ENCODE results near the gene SLC13A4. TPM values are rescaled to one million over a fixed set of nuclear protein-coding genes. Genes with fewer than 3 reads are reported as not detected.
A peak's percentile ranks its signal among the peaks of the same experiment; 100 is the strongest.

Gene SLC13A4
- total RNA-seq, 2 donors from 2014 or later, result 1.8 to 3.2 TPM

GRCh38 chr7:135774284-135774683 is 46.3 kb upstream of the SLC13A4 start:
- WGBS, 2 experiments (ENCODE audit: insufficient coverage in 1 of 2, insufficient read length in 1 of 2), result 58 to 59% methylated on average over 4 of the region's 4 CpGs
- H3K4me1 Mint-ChIP-seq, result peaks cover 43% of the 10 kb centered on the region
- no peaks in the 10 kb centered on the region for H3K27me3 ChIP-seq (ENCODE audit: control insufficient read depth, insufficient read depth, low read length, poor library complexity, severe bottlenecking)
- no peaks in the 10 kb centered on the region for H3K36me3 ChIP-seq (ENCODE audit: control insufficient read depth, insufficient read depth, low read length)
- H3K27ac ChIP-seq (ENCODE audit: low read depth, low read length), result no peak overlapping the region
- no peak overlapping the region for H3K4me3 ChIP-seq (ENCODE audit: low read length)
- H3K9ac ChIP-seq (ENCODE audit: extremely low read depth, low read length, poor library complexity, severe bottlenecking), result no peak overlapping the region
- DNase-seq, result no peak
- peaks cover 12% of the 10 kb centered on the region for H3K9me3 ChIP-seq (ENCODE audit: control insufficient read depth, low read length)
- H3K27ac Mint-ChIP-seq, result no peak overlapping the region
- no peak for TF ChIP-seq CTCF (conservative IDR thresholded peaks at IDR 0.05)
- no peaks in the 10 kb centered on the region for H3K27me3 Mint-ChIP-seq (ENCODE audit: insufficient read depth)
- no peaks in the 10 kb centered on the region for H3K36me3 Mint-ChIP-seq (ENCODE audit: low read depth)
- H3K4me3 Mint-ChIP-seq, result no peak overlapping the region
- peaks cover 5% of the 10 kb centered on the region for H3K4me1 ChIP-seq (ENCODE audit: control insufficient read depth, insufficient read depth, low read length)
- peaks cover 16% of the 10 kb centered on the region for H3K9me3 Mint-ChIP-seq

- H3K9ac ChIP-seq (ENCODE audit: extremely low read depth, low read length, poor library complexity, severe bottlenecking), result no peak overlapping the region
- peaks cover 5% of the 10 kb centered on the region for H3K4me1 ChIP-seq (ENCODE audit: control insufficient read depth, insufficient read depth, low read length)
- H3K27me3 ChIP-seq (ENCODE audit: control insufficient read depth, insufficient read depth, low read length, poor library complexity, severe bottlenecking), result no peaks in the 10 kb centered on the region
- Mint-ChIP-seq H3K4me1 (peaks cover 49% of the 10 kb centered on the region), H3K27me3 (ENCODE audit: insufficient read depth) (peaks cover 5% of the 10 kb centered on the region), H3K4me3 (no peak overlapping the region), H3K9me3 (peaks cover 12% of the 10 kb centered on the region), H3K36me3 (ENCODE audit: low read depth) (no peaks in the 10 kb centered on the region), H3K27ac (no peak overlapping the region)
- no peak overlapping the region for H3K4me3 ChIP-seq (ENCODE audit: low read length)
- H3K36me3 ChIP-seq (ENCODE audit: control insufficient read depth, insufficient read depth, low read length), result no peaks in the 10 kb centered on the region
- H3K9me3 ChIP-seq (ENCODE audit: control insufficient read depth, low read length), result peaks cover 11% of the 10 kb centered on the region
- TF ChIP-seq CTCF (conservative IDR thresholded peaks at IDR 0.05), result no peak
- DNase-seq, result no peak
- WGBS, 2 experiments (ENCODE audit: insufficient coverage in 1 of 2, insufficient read length in 1 of 2), result 37 to 54% methylated on average over 3 to 5 of the region's 5 CpGs
- H3K27ac ChIP-seq (ENCODE audit: low read depth, low read length), result peak overlapping the region; percentile 13
Measured at GRCh38 chr7:135773464-135773863, 45.5 kb upstream of the SLC13A4 start.

- no peak overlapping the region for H3K4me3 Mint-ChIP-seq
- H3K27ac Mint-ChIP-seq, result peak overlapping the region; percentile 67
- H3K9me3 ChIP-seq (ENCODE audit: control insufficient read depth, low read length), result peaks cover 4% of the 10 kb centered on the region
- DNase-seq, result no peak
- no peaks in the 10 kb centered on the region for H3K36me3 ChIP-seq (ENCODE audit: control insufficient read depth, insufficient read depth, low read length)
- H3K27me3 Mint-ChIP-seq (ENCODE audit: insufficient read depth), result peaks cover 8% of the 10 kb centered on the region
- 71 to 85% methylated on average over 5 to 8 of the region's 8 CpGs for WGBS, 2 experiments (ENCODE audit: insufficient coverage in 1 of 2, insufficient read length in 1 of 2)
- H3K27me3 ChIP-seq (ENCODE audit: control insufficient read depth, insufficient read depth, low read length, poor library complexity, severe bottlenecking), result no peaks in the 10 kb centered on the region
- H3K27ac ChIP-seq (ENCODE audit: low read depth, low read length), result no peak overlapping the region
- no peak overlapping the region for H3K4me3 ChIP-seq (ENCODE audit: low read length)
- H3K9me3 Mint-ChIP-seq, result peaks cover 5% of the 10 kb centered on the region
- peaks cover 51% of the 10 kb centered on the region for H3K4me1 Mint-ChIP-seq
- peaks cover 5% of the 10 kb centered on the region for H3K4me1 ChIP-seq (ENCODE audit: control insufficient read depth, insufficient read depth, low read length)
- H3K36me3 Mint-ChIP-seq (ENCODE audit: low read depth), result no peaks in the 10 kb centered on the region
- TF ChIP-seq CTCF (conservative IDR thresholded peaks at IDR 0.05), result no peak
- no peak overlapping the region for H3K9ac ChIP-seq (ENCODE audit: extremely low read depth, low read length, poor library complexity, severe bottlenecking)
Measured at GRCh38 chr7:135772639-135773222, 44.7 kb upstream of the SLC13A4 start.
